BLaER1 (cell line): ENCODE data around the gene IL4.
A peak's percentile ranks its signal among the peaks of the same experiment; 100 is the strongest.
"Not testable (repeated sequence)": the region's sequence is repeated elsewhere in the genome, so short reads cannot be mapped to it uniquely, and the experiment has no call there.

Experiments used
- H3K27ac ChIP-seq: shearing (Covaris generic); formaldehyde crosslinking; 2 replicates; pipeline ENCODE4 v1.8.1; 2022
- H3K27me3 ChIP-seq: shearing (Covaris generic); formaldehyde crosslinking; 2 replicates; pipeline ENCODE4 v1.8.1; 2022
- H3K36me3 ChIP-seq: shearing (Covaris generic); formaldehyde crosslinking; 2 replicates; pipeline ENCODE4 v1.8.1; 2022
- H3K4me1 ChIP-seq: shearing (Covaris generic); formaldehyde crosslinking; 2 replicates; pipeline ENCODE4 v1.8.1; 2022
- H3K4me2 ChIP-seq: shearing (Covaris generic); formaldehyde crosslinking; 2 replicates; pipeline ENCODE4 v1.8.1; 2022
- H3K4me3 ChIP-seq: shearing (Covaris generic); formaldehyde crosslinking; 2 replicates; pipeline ENCODE4 v1.8.1; 2022
- H3K9ac ChIP-seq: shearing (Covaris generic); formaldehyde crosslinking; 2 replicates; pipeline ENCODE4 v1.8.1; 2022
- H3K9me3 ChIP-seq: shearing (Covaris generic); formaldehyde crosslinking; 2 replicates; pipeline ENCODE4 v1.8.1; 2022
- H4K20me1 ChIP-seq: shearing (Covaris generic); formaldehyde crosslinking; 2 replicates; pipeline ENCODE4 v1.8.1; 2022
- Cebpa-rat ChIP-seq: shearing (Covaris generic); IDR thresholded peaks from 2 replicates; pipeline ENCODE4 v1.8.1; 2022

The IL4 gene

GRCh38 chr5:132673939-132674630, at the start of gene IL4:
TSS of gene IL4 (plus strand) at chr5:132673989. CDS start at chr5:132674051, 62 bp downstream.
- no peaks in the 10 kb centered on the region for H3K36me3 ChIP-seq
- no peak for TF ChIP-seq Cebpa-rat
- no peaks in the 10 kb centered on the region for H3K9me3 ChIP-seq
- no peaks in the 10 kb centered on the region for H3K4me1 ChIP-seq
- no peak within 1 kb of the TSS for H3K4me3 ChIP-seq
- H4K20me1 ChIP-seq = no peaks in the 10 kb centered on the region
- no peak within 1 kb of the TSS for H3K9ac ChIP-seq
- H3K27me3 ChIP-seq = no peaks in the 10 kb centered on the region
- H3K27ac ChIP-seq = no peak within 1 kb of the TSS
- no peak within 1 kb of the TSS for H3K4me2 ChIP-seq

DNA sequence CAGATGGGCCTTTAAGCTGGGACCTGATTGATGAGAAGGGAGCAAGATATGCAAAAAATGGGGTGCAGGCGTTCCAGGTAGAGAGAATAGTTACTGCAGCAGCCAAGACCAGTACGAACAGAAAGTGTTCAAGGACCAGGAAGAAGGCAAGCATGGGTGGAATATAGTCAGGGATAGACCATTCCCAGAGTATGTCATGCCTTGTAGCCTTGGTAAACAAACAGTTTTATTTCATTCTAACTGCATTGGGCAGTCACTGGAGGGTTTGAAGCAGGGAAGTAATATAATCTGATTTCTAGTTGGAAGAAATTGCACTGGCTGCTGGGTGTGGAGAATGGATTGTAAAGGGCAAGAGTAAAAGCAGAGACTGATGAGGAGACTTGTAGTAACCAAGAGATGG, 46.3 kb upstream of the IL4 start:
- H3K9ac ChIP-seq = no peak overlapping the region
- H3K4me1 ChIP-seq = peaks cover 8% of the 10 kb centered on the region
- no peak for TF ChIP-seq Cebpa-rat
- peaks cover 48% of the 10 kb centered on the region for H3K36me3 ChIP-seq
- no peak overlapping the region for H3K4me2 ChIP-seq
- H4K20me1 ChIP-seq = no peaks in the 10 kb centered on the region
- no peaks in the 10 kb centered on the region for H3K27me3 ChIP-seq
- H3K27ac ChIP-seq = no peak overlapping the region
- no peaks in the 10 kb centered on the region for H3K9me3 ChIP-seq
- no peak overlapping the region for H3K4me3 ChIP-seq

DNA sequence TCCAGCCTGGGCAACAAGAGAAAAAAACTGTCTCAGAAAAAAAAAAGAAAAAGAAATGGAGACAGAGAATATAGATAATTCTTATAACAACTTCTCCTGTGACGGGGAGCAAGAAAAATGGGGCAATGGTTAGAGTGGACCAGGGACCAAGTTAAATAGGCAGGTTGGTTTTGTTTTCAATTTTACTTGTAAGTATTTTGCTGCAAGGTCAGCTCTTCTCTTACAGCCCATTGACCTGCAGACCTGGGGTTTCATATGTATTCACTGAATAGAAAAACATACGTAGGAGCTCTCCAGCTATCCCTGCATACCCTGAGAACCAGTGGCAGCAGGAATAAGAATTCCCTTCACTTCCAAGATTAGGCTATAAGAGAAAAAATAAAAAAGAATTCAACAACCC, 45.0 kb upstream of the IL4 start:
- Histone ChIP-seq H3K4me1 (peaks cover 8% of the 10 kb centered on the region), H3K9me3 (no peaks in the 10 kb centered on the region), H4K20me1 (no peaks in the 10 kb centered on the region), H3K27me3 (no peaks in the 10 kb centered on the region), H3K4me3 (no peak overlapping the region), H3K27ac (no peak overlapping the region), H3K4me2 (no peak overlapping the region), H3K9ac (no peak overlapping the region), H3K36me3 (peaks cover 47% of the 10 kb centered on the region)
- no peak for TF ChIP-seq Cebpa-rat

DNA sequence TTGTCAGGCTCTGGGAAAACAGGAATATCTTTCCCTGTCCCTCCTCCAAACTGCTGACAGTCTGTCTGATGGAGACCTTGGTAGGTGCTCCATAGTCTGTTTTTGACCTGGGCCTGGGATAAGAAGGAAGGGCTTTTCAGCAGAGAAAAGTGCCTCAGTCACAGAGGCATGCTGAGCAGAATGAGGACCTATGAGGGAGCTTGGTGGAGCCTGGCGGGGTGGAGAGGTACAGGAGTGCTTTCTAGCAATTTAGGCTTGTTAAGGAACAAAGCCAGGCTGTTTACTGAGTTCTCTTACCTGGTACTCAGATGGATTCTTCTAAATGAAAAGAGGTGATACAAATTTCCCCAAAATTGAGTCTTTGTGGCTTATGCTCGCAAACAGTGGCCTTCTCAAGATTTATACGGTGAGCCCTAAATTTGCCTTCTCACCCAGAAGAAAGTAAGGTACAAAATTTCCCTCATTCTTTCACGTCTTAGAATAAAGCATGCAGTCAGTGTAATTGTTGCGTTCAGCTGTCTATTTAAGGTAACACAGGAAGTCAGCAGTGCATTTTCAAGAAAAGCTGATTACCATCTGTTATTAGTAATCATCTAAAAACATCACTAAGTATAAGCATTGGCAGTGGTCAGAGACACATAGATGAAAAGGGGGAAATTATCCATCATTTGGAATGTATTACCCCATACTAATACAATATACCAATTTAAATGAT, 44.4 kb upstream of the IL4 start:
- no peak overlapping the region for H3K4me3 ChIP-seq
- peaks cover 46% of the 10 kb centered on the region for H3K36me3 ChIP-seq
- no peak for TF ChIP-seq Cebpa-rat
- H4K20me1 ChIP-seq = no peaks in the 10 kb centered on the region
- no peaks in the 10 kb centered on the region for H3K9me3 ChIP-seq
- H3K4me1 ChIP-seq = peaks cover 8% of the 10 kb centered on the region
- H3K27ac ChIP-seq = no peak overlapping the region
- no peaks in the 10 kb centered on the region for H3K27me3 ChIP-seq
- H3K9ac ChIP-seq = no peak overlapping the region
- H3K4me2 ChIP-seq = 0 out of 2 replicates have a peak overlapping the region, but pooled peaks have one; percentile 9

DNA sequence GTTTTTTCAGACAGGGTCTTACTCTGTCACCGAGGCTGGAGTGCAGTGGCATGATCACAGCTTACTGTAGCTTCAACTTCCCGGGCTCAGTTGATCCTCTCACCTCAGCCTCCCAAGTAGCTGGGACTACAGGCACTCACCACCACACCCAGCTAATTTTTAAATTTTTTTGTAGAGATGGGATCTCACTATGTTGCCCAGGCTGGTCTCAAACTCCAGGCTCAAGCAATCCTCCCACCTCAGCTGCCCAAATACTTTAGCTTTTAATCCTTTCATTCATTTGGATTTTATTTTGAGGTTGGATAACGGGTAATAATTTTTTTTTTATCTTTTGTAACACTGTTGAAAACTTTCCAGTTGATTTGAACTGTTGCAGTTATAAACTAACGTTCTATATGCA, 40.2 kb upstream of the IL4 start:
- not testable (repeated sequence) for H4K20me1 ChIP-seq, H3K27me3 ChIP-seq, H3K4me2 ChIP-seq, H3K9ac ChIP-seq, H3K9me3 ChIP-seq, H3K4me3 ChIP-seq, H3K27ac ChIP-seq
- peaks cover 53% of the 10 kb centered on the region for H3K36me3 ChIP-seq
- H3K4me1 ChIP-seq = peaks cover 18% of the 10 kb centered on the region

- Histone ChIP-seq H3K4me1 (peaks cover 33% of the 10 kb centered on the region), H3K27ac (no peak overlapping the region), H3K9me3 (no peaks in the 10 kb centered on the region), H3K9ac (no peak overlapping the region), H3K4me3 (no peak overlapping the region), H3K27me3 (no peaks in the 10 kb centered on the region), H3K4me2 (no peak overlapping the region), H3K36me3 (peaks cover 52% of the 10 kb centered on the region), H4K20me1 (no peaks in the 10 kb centered on the region)
- no peak for TF ChIP-seq Cebpa-rat
These were observed 37.9 kb upstream of the IL4 start for GRCh38 chr5:132635873-132636272.

- Histone ChIP-seq H3K9me3 (no peaks in the 10 kb centered on the region), H3K4me2 (no peak overlapping the region), H4K20me1 (no peaks in the 10 kb centered on the region), H3K4me1 (peaks cover 38% of the 10 kb centered on the region), H3K27ac (no peak overlapping the region), H3K9ac (no peak overlapping the region), H3K36me3 (peaks cover 59% of the 10 kb centered on the region), H3K4me3 (no peak overlapping the region), H3K27me3 (no peaks in the 10 kb centered on the region)
- TF ChIP-seq Cebpa-rat = no peak
These were observed 36.5 kb upstream of the IL4 start for GRCh38 chr5:132637241-132637640.

- Histone ChIP-seq H3K9me3 (no peaks in the 10 kb centered on the region), H3K4me2 (peak overlapping the region; percentile 56), H3K27me3 (no peaks in the 10 kb centered on the region), H3K4me1 (peaks cover 38% of the 10 kb centered on the region), H3K4me3 (no peak overlapping the region), H3K27ac (peak overlapping the region; percentile 24; the same call in 1 of the 2 replicates), H3K36me3 (peaks cover 67% of the 10 kb centered on the region), H4K20me1 (no peaks in the 10 kb centered on the region), H3K9ac (peak overlapping the region; percentile 20; the same call in 1 of the 2 replicates)
- no peak for TF ChIP-seq Cebpa-rat
These were observed 34.1 kb upstream of the IL4 start for GRCh38 chr5:132639706-132640130.

DNA sequence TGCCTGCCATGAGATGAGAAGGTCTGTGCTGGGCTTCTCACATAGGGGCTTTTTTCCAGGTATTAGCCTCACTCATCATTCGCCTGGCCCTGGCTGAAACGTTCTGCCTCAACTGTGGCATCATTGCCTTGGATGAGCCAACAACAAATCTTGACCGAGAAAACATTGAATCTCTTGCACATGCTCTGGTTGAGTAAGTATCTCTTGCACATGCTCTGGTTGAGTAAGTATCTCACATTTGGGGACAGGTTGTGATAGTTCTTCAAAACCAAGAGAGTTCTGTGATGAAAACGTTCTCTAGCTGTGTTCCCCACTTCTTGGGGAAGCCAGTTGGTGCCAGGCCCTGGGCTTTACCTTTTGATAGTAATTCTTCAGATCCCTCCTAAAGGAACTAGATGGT, 33.2 kb upstream of the IL4 start:
- peaks cover 73% of the 10 kb centered on the region for H3K36me3 ChIP-seq
- H3K4me2 ChIP-seq = peak overlapping the region; percentile 56
- no peaks in the 10 kb centered on the region for H3K27me3 ChIP-seq
- no peak for TF ChIP-seq Cebpa-rat
- no peaks in the 10 kb centered on the region for H3K9me3 ChIP-seq
- H3K9ac ChIP-seq = no peak overlapping the region
- peaks cover 38% of the 10 kb centered on the region for H3K4me1 ChIP-seq
- no peak overlapping the region for H3K4me3 ChIP-seq
- no peak overlapping the region for H3K27ac ChIP-seq
- no peaks in the 10 kb centered on the region for H4K20me1 ChIP-seq

DNA sequence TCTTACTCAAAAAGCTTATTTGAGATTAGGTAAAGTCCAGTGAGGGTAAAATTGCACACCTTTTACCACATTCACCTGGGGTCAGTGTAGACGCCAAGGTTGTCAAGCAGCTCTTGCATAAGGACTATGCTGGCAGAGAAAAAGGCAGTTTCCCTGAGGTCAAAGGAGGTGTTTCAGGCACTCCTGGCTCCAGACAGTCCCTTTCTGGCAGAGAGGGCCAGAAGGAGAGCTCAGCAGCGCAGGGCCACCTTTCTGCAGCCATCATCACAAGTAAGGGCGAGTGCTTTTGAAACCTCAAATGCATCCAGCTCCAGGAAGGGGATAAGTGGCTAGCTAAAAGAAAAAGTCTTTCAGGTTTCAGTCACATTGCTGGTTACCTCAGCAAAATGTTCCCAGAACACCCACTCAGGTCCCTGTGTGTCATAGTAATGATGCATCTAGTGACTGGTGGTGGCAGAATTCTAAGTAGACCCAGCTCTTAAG, 32.5 kb upstream of the IL4 start:
- TF ChIP-seq Cebpa-rat = no peak
- no peak overlapping the region for H3K27ac ChIP-seq

More for the DNA sequence above, 32.5 kb upstream of the IL4 start:
- H3K4me2 ChIP-seq = peak overlapping the region; percentile 56; the same call in 1 of the 2 replicates
- H3K27me3 ChIP-seq = no peaks in the 10 kb centered on the region
- H4K20me1 ChIP-seq = no peaks in the 10 kb centered on the region
- no peak overlapping the region for H3K9ac ChIP-seq
- no peak overlapping the region for H3K4me3 ChIP-seq
- peaks cover 72% of the 10 kb centered on the region for H3K36me3 ChIP-seq
- peaks cover 38% of the 10 kb centered on the region for H3K4me1 ChIP-seq
- H3K9me3 ChIP-seq = no peaks in the 10 kb centered on the region
